Caco-2 (cell line): ENCODE data around the gene ZNF84. TPM values are rescaled to one million over a fixed set of nuclear protein-coding genes. Genes with fewer than 3 reads are reported as not detected.

Experiments used
- BruUV-seq: library from RNA; stranded (reverse); fragments of 400-500 nt; replicated peaks from 2 replicates; lab custom pipeline; 2021; lab: Mats Ljungman, UMichigan
- CTCF ChIA-PET: fragments of 300-600 bp; sonication (Branson Sonifier 250); formaldehyde crosslinking; loops from one replicate; lab custom pipeline; 2022; ENCODE audit warnings: antibody characterized with exemption; lab: Charles Lee
- POLR2A ChIA-PET: fragments of 300-600 bp; sonication (Branson Sonifier 250); formaldehyde crosslinking; loops from one replicate; lab custom pipeline; 2022; ENCODE audit warnings: antibody characterized with exemption; lab: Charles Lee
- DNase-seq, 2 experiments: peaks; one replicate each; pipeline versions ENCODE4 v3.0.0 to v3.0.0-alpha.2; 2020 to 2022
- H3K27me3 ChIP-seq: replicated peaks from 2 replicates; pipeline ENCODE4 v1.6.0; 2011; ENCODE audit warnings: low read length; ENCODE audit not compliant: control insufficient read depth, insufficient read depth
- H3K36me3 ChIP-seq: 2 replicates; pipeline ENCODE4 v1.5.1; 2011; ENCODE audit warnings: low read length; ENCODE audit not compliant: control insufficient read depth, insufficient read depth
- H3K4me1 ChIP-seq: fragments of 250-450 bp; sonication (Bioruptor Pico); 2 replicates; pipeline ENCODE4 v1.5.1; 2020; ENCODE audit warnings: mild to moderate bottlenecking
- H3K4me3 ChIP-seq: 2 replicates; pipeline ENCODE4 v1.5.1; 2011; ENCODE audit warnings: low read depth, mild to moderate bottlenecking, control low read depth, low read length
- H3K9me3 ChIP-seq: fragments of 250-450 bp; sonication (Bioruptor Pico); 2 replicates; pipeline ENCODE4 v1.5.1; 2020; ENCODE audit warnings: mild to moderate bottlenecking, moderate library complexity
- H3K27ac Mint-ChIP-seq: one replicate; pipeline ENCODE4 v1.8.0; 2022; ENCODE audit warnings: mixed read lengths; ENCODE audit not compliant: unreplicated experiment
- H3K27me3 Mint-ChIP-seq: one replicate; pipeline ENCODE4 v1.8.0; 2022; ENCODE audit warnings: mixed read lengths; ENCODE audit not compliant: insufficient read depth, unreplicated experiment
- H3K36me3 Mint-ChIP-seq: one replicate; pipeline ENCODE4 v1.8.0; 2022; ENCODE audit warnings: mild to moderate bottlenecking, mixed read lengths; ENCODE audit not compliant: insufficient read depth, unreplicated experiment
- H3K4me1 Mint-ChIP-seq: one replicate; pipeline ENCODE4 v1.8.0; 2022; ENCODE audit warnings: low read depth, mixed read lengths; ENCODE audit not compliant: unreplicated experiment
- H3K4me3 Mint-ChIP-seq: one replicate; pipeline ENCODE4 v1.8.0; 2022; ENCODE audit warnings: mild to moderate bottlenecking, moderate library complexity, mixed read lengths; ENCODE audit not compliant: unreplicated experiment
- H3K9me3 Mint-ChIP-seq: one replicate; pipeline ENCODE4 v1.8.0; 2022; ENCODE audit warnings: mixed read lengths; ENCODE audit not compliant: unreplicated experiment
- intact Hi-C: fragments of 100-400 bp; cut with micrococcal nuclease; formaldehyde crosslinking; loops from one replicate; pipeline ENCODE4 v1.10.0; 2022; ENCODE audit not compliant: unreplicated experiment
- total RNA-seq: library from RNA; stranded (reverse); gene quantifications from 2 replicates; pipeline ENCODE4 v1.2.3, GENCODE V29; 2022
- TF ChIP-seq, protein P1 (sequence below), 2 experiments: fragments of 200-600 bp in 1 of 2; IDR thresholded peaks; 1 replicate in 1 of 2; 2 replicates in 1 of 2; pipeline versions ENCODE4 v1.5.1 to v1.8.0; 2011 to 2022; ENCODE audit warnings: antibody characterized with exemption in 1 of 2, control low read depth in 1 of 2, inconsistent platforms in 1 of 2, low read depth in 1 of 2, low read length in 1 of 2, mild to moderate bottlenecking in 1 of 2, moderate library complexity in 1 of 2; ENCODE audit not compliant: insufficient read depth in 1 of 2, severe bottlenecking in 1 of 2, unreplicated experiment in 1 of 2

The ZNF84 gene
- total RNA-seq, 1 experiment from 2014 or later = 21.8 TPM

DNA sequence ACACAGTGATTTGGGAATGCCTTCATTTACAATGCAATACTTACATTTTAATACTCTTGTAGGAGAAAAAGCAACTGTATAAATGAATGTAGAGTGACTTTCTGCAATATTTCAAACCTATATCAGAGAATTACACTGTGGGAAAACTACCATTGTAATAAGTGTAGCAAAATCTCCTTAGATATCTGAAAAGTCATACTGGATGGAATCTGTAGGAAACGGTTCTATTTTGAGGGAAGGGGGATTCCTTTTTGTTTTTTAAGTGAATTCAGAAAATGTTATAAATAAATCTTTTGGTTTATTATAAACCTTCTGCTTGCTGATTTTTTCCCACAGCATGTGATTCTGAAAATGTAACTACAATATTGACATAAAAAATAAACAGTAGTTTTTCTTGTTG is 69.8 kb downstream of the ZNF84 start:
- no TSS peak for BruUV-seq
- Mint-ChIP-seq H3K9me3 (peaks cover 67% of the 10 kb centered on the region), H3K36me3 (peaks cover 50% of the 10 kb centered on the region), H3K4me1 (no peaks in the 10 kb centered on the region), H3K27me3 (no peaks in the 10 kb centered on the region), H3K4me3 (no peak overlapping the region), H3K27ac (no peak overlapping the region)
- Histone ChIP-seq H3K27me3 (no peaks in the 10 kb centered on the region), H3K36me3 (peaks cover 4% of the 10 kb centered on the region; the same call in 1 of the 2 replicates), H3K9me3 (peaks cover 74% of the 10 kb centered on the region), H3K4me3 (no peak overlapping the region), H3K4me1 (no peaks in the 10 kb centered on the region)
- ChIA-PET POLR2A (no interaction called here), CTCF (no interaction called here)
- no peak for DNase-seq
- TF ChIP-seq, protein P1, sequence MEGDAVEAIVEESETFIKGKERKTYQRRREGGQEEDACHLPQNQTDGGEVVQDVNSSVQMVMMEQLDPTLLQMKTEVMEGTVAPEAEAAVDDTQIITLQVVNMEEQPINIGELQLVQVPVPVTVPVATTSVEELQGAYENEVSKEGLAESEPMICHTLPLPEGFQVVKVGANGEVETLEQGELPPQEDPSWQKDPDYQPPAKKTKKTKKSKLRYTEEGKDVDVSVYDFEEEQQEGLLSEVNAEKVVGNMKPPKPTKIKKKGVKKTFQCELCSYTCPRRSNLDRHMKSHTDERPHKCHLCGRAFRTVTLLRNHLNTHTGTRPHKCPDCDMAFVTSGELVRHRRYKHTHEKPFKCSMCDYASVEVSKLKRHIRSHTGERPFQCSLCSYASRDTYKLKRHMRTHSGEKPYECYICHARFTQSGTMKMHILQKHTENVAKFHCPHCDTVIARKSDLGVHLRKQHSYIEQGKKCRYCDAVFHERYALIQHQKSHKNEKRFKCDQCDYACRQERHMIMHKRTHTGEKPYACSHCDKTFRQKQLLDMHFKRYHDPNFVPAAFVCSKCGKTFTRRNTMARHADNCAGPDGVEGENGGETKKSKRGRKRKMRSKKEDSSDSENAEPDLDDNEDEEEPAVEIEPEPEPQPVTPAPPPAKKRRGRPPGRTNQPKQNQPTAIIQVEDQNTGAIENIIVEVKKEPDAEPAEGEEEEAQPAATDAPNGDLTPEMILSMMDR (IDR thresholded peaks at IDR 0.05; ENCODE audit: insufficient read depth in 1 of 2, low read depth in 1 of 2, low read length in 1 of 2, severe bottlenecking in 1 of 2, unreplicated experiment in 1 of 2) = no peak
- intact Hi-C loops = no loop called here

DNA sequence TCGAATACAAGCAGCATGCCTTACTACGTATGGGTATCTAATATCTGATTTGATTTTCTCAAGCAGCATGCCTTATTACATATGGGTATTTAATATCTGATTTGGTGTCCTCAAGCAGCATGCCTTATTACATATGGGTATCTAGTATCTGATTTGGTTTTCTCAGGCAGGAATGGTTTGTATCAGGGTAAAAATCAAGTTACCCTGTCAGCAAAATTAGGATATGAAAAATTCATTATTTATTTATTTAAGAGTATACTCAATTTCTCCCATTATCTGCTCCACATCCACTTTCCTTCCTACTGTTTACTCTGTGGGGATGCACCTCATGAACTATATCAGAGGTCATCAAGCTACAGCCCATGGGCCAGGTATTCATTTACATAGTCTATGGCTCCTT is 70.8 kb downstream of the ZNF84 start:
- Mint-ChIP-seq H3K36me3 (peaks cover 41% of the 10 kb centered on the region), H3K9me3 (peaks cover 59% of the 10 kb centered on the region), H3K4me1 (no peaks in the 10 kb centered on the region), H3K27me3 (no peaks in the 10 kb centered on the region), H3K27ac (no peak overlapping the region), H3K4me3 (no peak overlapping the region)
- POLR2A ChIA-PET = no interaction called here
- no peaks in the 10 kb centered on the region for H3K4me1 ChIP-seq
- TF ChIP-seq, protein P1 (IDR thresholded peaks at IDR 0.05; ENCODE audit: insufficient read depth in 1 of 2, low read depth in 1 of 2, low read length in 1 of 2, severe bottlenecking in 1 of 2, unreplicated experiment in 1 of 2) = no peak
- intact Hi-C loops = no loop called here
- H3K4me3 ChIP-seq = no peak overlapping the region
- BruUV-seq = no TSS peak
- no peaks in the 10 kb centered on the region for H3K27me3 ChIP-seq
- peaks cover 4% of the 10 kb centered on the region; the same call in 1 of the 2 replicates for H3K36me3 ChIP-seq
- CTCF ChIA-PET = no interaction called here
- no peak for DNase-seq
- peaks cover 69% of the 10 kb centered on the region for H3K9me3 ChIP-seq

Other genes starting within 250 kb of the ZNF84 start
- gene GOLGA3, start 208.6 kb upstream of the ZNF84 start, total RNA-seq = 62.2 and 67.0 TPM in 2 replicates
- 28.0 and 32.3 TPM in 2 replicates for gene CHFR, start 149.9 kb upstream of the ZNF84 start, total RNA-seq
- gene ZNF605, start 81.2 kb upstream of the ZNF84 start, total RNA-seq = 7.1 and 7.5 TPM in 2 replicates
- 15.0 and 17.8 TPM in 2 replicates for gene ZNF26, start 51.1 kb upstream of the ZNF84 start, total RNA-seq
- 12.1 and 12.5 TPM in 2 replicates for gene ZNF140, start 43.4 kb downstream of the ZNF84 start, total RNA-seq
- gene ZNF891, start 92.8 kb downstream of the ZNF84 start, total RNA-seq = 2.0 and 2.3 TPM in 2 replicates
- 6.9 and 7.6 TPM in 2 replicates for gene ZNF10, start 93.1 kb downstream of the ZNF84 start, total RNA-seq
- 24.1 and 32.0 TPM in 2 replicates for gene ZNF268, start 144.0 kb downstream of the ZNF84 start, total RNA-seq
- gene ANHX, start 198.4 kb downstream of the ZNF84 start, total RNA-seq = not detected in 2 replicates